ENCODE measurements around the gene SRP68.
"Not testable (repeated sequence)": the region's sequence is repeated elsewhere in the genome, so short reads cannot be mapped to it uniquely, and the experiment has no call there.

SRP68 gene

GRCh38 chr17:76075364-76076145 is 3.2 kb upstream of the SRP68 start:
- Histone ChIP-seq H3K4me1 (ENCODE audit: insufficient read depth, low read length) (peaks cover 14% of the 10 kb centered on the region), H3K9ac (ENCODE audit: low read depth, low read length) (peak overlapping the region; percentile 30; the same call in 1 of the 2 replicates), H3K9me3 (ENCODE audit: control insufficient read depth, insufficient read depth, low read length) (no peaks in the 10 kb centered on the region), H3K36me3 (ENCODE audit: insufficient read depth, low read length) (no peaks in the 10 kb centered on the region)

DNA sequence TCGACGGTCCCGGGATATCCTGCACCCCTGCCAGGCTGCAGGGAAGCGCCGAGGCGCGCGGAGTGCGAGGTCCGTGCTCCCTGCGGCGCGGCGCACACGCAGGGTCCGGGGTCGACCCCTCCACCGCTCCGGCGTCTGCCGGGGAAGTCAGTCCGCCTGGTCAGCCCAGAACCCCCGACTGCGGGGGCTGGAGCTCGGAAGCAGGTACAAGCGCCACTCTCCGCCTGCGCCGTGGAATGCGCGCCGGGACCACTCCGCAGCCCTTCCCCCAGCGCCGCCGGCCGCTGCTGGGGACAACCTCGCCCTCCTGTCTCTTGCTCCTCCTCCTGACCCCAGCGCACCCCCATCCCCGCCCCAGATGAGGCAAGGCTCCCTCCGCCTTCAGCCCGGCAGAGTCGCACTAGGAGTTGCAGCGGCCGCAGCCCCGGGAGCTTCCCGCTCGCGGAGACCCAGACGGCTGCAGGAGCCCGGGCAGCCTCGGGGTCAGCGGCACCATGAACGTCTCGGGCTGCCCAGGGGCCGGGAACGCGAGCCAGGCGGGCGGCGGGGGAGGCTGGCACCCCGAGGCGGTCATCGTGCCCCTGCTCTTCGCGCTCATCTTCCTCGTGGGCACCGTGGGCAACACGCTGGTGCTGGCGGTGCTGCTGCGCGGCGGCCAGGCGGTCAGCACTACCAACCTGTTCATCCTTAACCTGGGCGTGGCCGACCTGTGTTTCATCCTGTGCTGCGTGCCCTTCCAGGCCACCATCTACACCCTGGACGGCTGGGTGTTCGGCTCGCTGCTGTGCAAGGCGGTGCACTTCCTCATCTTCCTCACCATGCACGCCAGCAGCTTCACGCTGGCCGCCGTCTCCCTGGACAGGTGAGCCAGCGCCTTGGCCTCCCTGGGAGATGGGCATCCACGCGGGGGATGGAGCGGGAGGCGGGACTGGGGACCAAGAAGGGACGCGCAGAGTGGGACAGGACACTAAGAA is 2.4 kb upstream of the SRP68 start, which contains the start of gene GALR2:
TSS of gene GALR2 (plus strand) at position 392 of the 974 bp plus-strand sequence. CDS start at position 495, 103 bp downstream.
- H3K4me1 ChIP-seq (ENCODE audit: insufficient read depth, low read length), result peaks cover 10% of the 10 kb centered on the region

DNA sequence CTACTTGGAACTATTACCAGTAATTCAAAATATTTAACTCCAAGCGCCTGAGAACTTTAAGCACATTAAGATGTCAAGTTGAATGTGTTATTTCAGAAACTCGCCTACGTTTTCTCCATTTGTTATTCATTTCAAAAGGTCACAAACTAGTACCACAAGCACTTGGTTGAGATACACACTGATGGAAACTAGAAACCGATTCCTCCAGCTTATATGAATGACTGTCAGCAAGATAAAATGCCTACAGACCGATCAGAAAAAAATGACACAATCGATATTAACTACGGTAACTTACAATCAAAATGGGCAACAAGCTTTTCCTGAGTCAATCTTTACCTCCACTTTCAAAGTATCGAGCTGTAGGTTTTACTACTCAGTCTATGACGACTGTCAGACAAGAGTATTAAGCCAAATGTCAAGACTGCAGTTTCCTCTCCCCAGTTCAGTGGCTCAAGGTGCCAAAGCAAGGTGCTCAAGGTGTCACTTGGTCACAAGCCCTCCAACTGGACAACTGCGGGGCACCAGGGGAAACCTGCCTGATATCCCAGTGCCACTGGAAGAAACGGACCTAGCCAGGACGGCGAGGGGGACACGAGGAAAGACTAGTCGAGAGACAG is 678 bp downstream of the SRP68 start:
- Histone ChIP-seq H3K9ac (ENCODE audit: low read depth, low read length) (peak overlapping the region; percentile 86), H3K4me1 (ENCODE audit: insufficient read depth, low read length) (peaks cover 4% of the 10 kb centered on the region), H3K36me3 (ENCODE audit: insufficient read depth, low read length) (peaks cover 9% of the 10 kb centered on the region; the same call in 1 of the 2 replicates), H3K9me3 (ENCODE audit: control insufficient read depth, insufficient read depth, low read length) (no peaks in the 10 kb centered on the region)

More for the DNA sequence above, 2.4 kb upstream of the SRP68 start, which contains the start of gene GALR2:
- Histone ChIP-seq H3K36me3 (ENCODE audit: insufficient read depth, low read length) (no peaks in the 10 kb centered on the region), H3K9ac (ENCODE audit: low read depth, low read length) (peak within 1 kb of the TSS; percentile 30; the same call in 1 of the 2 replicates), H3K9me3 (ENCODE audit: control insufficient read depth, insufficient read depth, low read length) (no peaks in the 10 kb centered on the region)

GRCh38 chr17:76065775-76066174 is 6.5 kb downstream of the SRP68 start:
- no peaks in the 10 kb centered on the region for H3K9me3 ChIP-seq (ENCODE audit: control insufficient read depth, insufficient read depth, low read length)
- H3K9ac ChIP-seq (ENCODE audit: low read depth, low read length), result no peak overlapping the region
- peaks cover 49% of the 10 kb centered on the region for H3K36me3 ChIP-seq (ENCODE audit: insufficient read depth, low read length)
- no peaks in the 10 kb centered on the region for H3K4me1 ChIP-seq (ENCODE audit: insufficient read depth, low read length)

GRCh38 chr17:76063875-76064546 is 8.3 kb downstream of the SRP68 start:
- no peaks in the 10 kb centered on the region for H3K4me1 ChIP-seq (ENCODE audit: insufficient read depth, low read length)
- H3K9ac ChIP-seq (ENCODE audit: low read depth, low read length), result no peak overlapping the region
- H3K9me3 ChIP-seq (ENCODE audit: control insufficient read depth, insufficient read depth, low read length), result no peaks in the 10 kb centered on the region
- peaks cover 56% of the 10 kb centered on the region for H3K36me3 ChIP-seq (ENCODE audit: insufficient read depth, low read length)

GRCh38 chr17:76058264-76058663 is 14.1 kb downstream of the SRP68 start:
- not testable (repeated sequence) for H3K9ac ChIP-seq (ENCODE audit: low read depth, low read length); H3K9me3 ChIP-seq (ENCODE audit: control insufficient read depth, insufficient read depth, low read length); H3K4me1 ChIP-seq (ENCODE audit: insufficient read depth, low read length)
- H3K36me3 ChIP-seq (ENCODE audit: insufficient read depth, low read length), result peaks cover 49% of the 10 kb centered on the region

DNA sequence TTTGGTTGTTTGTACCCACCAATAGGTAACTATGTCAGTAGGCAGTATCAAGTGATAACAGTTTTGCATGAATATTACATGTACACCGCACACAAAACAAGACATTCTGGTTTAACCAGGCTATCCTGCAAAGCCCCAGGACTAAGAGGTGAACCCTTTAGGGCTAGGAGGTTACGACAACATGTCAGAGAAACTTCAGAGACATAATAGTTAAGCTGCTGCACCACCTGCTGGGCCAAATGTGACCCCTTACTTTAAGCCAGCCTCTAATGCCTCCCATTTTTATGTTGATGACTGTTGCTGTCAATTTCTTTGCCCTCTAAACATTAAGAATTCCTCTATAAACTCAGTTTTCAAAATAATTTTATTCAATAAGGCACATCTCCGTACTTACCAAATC is 15.4 kb downstream of the SRP68 start:
- Histone ChIP-seq H3K9me3 (ENCODE audit: control insufficient read depth, insufficient read depth, low read length) (no peaks in the 10 kb centered on the region), H3K9ac (ENCODE audit: low read depth, low read length) (no peak overlapping the region), H3K4me1 (ENCODE audit: insufficient read depth, low read length) (no peaks in the 10 kb centered on the region), H3K36me3 (ENCODE audit: insufficient read depth, low read length) (peaks cover 43% of the 10 kb centered on the region)

DNA sequence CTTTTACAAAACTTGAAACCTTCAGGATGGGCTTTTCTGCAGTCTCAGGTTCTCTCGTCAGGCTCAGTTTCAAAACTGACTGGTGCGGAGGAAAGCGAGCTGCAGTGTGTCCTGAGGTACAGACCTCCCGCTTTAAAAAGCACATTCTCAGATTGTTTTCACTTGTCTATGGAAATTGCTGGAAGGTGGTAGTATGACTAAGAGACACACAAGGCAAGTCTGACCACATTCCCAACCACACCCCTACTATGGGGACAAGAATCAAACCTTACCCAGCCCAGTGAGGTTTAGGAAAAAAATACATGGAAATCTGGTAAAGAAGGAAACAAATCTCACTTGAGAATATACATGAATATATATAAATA is 18.2 kb downstream of the SRP68 start:
- Histone ChIP-seq H3K9me3 (ENCODE audit: control insufficient read depth, insufficient read depth, low read length) (no peaks in the 10 kb centered on the region), H3K9ac (ENCODE audit: low read depth, low read length) (no peak overlapping the region), H3K36me3 (ENCODE audit: insufficient read depth, low read length) (peaks cover 42% of the 10 kb centered on the region), H3K4me1 (ENCODE audit: insufficient read depth, low read length) (no peaks in the 10 kb centered on the region)

GRCh38 chr17:76053246-76054111 is 18.8 kb downstream of the SRP68 start:
- H3K36me3 ChIP-seq (ENCODE audit: insufficient read depth, low read length), result peaks cover 45% of the 10 kb centered on the region
- H3K9me3 ChIP-seq (ENCODE audit: control insufficient read depth, insufficient read depth, low read length), result no peaks in the 10 kb centered on the region
- no peaks in the 10 kb centered on the region for H3K4me1 ChIP-seq (ENCODE audit: insufficient read depth, low read length)
- no peak overlapping the region for H3K9ac ChIP-seq (ENCODE audit: low read depth, low read length)

GRCh38 chr17:76051561-76051960 is 20.8 kb downstream of the SRP68 start:
- H3K36me3 ChIP-seq (ENCODE audit: insufficient read depth, low read length), result peaks cover 32% of the 10 kb centered on the region
- H3K9ac ChIP-seq (ENCODE audit: low read depth, low read length), result no peak overlapping the region
- H3K4me1 ChIP-seq (ENCODE audit: insufficient read depth, low read length), result no peaks in the 10 kb centered on the region
- H3K9me3 ChIP-seq (ENCODE audit: control insufficient read depth, insufficient read depth, low read length), result no peaks in the 10 kb centered on the region

DNA sequence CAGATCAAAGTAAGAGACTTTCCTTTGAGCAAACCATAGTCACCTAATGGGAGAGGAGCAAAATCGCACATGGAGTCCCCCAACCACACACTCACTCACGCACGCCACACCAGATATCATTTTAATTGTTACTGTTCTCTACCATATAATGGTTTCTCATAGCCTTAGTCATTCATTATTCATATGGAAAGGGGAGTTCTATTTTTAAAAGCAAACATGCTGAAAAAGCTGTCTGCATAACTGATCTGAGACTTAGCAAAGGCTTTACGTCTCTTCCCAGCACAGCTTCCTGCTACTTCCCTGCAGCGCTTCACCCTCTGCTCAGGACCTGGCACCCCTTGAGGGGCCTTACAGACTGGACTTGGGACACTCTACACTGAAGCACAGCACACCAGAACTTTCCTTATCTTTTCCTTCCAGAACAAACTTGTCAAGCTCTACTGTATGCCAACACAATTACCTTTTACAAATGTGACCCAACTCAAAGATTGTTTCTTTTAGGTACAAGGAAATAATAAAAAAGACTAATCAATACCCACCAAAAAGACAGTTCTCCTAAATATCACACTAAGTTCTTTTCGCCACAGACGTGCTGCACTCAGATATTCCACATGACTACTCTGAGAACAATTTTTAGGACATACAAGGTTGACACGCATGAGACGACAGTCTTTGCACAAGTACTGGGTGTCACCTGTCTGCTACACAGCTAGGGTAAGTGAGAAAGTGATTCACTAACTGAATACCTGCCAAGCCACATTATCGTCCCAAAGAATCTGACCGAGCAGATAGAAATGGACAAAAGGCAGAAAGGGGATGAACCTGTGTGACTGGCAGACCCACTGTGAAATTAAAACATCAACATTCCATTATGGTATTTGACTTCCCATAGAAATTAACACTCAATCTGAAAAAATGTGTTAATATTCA is 21.5 kb downstream of the SRP68 start:
- Histone ChIP-seq H3K4me1 (ENCODE audit: insufficient read depth, low read length) (no peaks in the 10 kb centered on the region), H3K9ac (ENCODE audit: low read depth, low read length) (no peak overlapping the region), H3K36me3 (ENCODE audit: insufficient read depth, low read length) (peaks cover 33% of the 10 kb centered on the region)

GRCh38 chr17:76049836-76050537 is 22.3 kb downstream of the SRP68 start:
- peaks cover 40% of the 10 kb centered on the region for H3K36me3 ChIP-seq (ENCODE audit: insufficient read depth, low read length)
- no peaks in the 10 kb centered on the region for H3K4me1 ChIP-seq (ENCODE audit: insufficient read depth, low read length)
- H3K9me3 ChIP-seq (ENCODE audit: control insufficient read depth, insufficient read depth, low read length), result no peaks in the 10 kb centered on the region
- no peak overlapping the region for H3K9ac ChIP-seq (ENCODE audit: low read depth, low read length)

More for the DNA sequence above, 21.5 kb downstream of the SRP68 start:
- no peaks in the 10 kb centered on the region for H3K9me3 ChIP-seq (ENCODE audit: control insufficient read depth, insufficient read depth, low read length)
